ENCODE measurements around the gene FTO.

FTO gene

GRCh38 chr16:53712065-53712464 lies 8.1 kb downstream of the FTO start:
- no peak for DNase-seq

GRCh38 chr16:53713403-53714204 lies 9.6 kb downstream of the FTO start:
- no peak for DNase-seq

- no peak for DNase-seq
Observed at GRCh38 chr16:53714205-53715022, 10.5 kb downstream of the FTO start.

- DNase-seq = no peak
Observed at GRCh38 chr16:53715023-53715384, 11.0 kb downstream of the FTO start.

- DNase-seq = no peak
Observed at GRCh38 chr16:53717577-53717976, 13.6 kb downstream of the FTO start.

GRCh38 chr16:53721017-53721416 lies 17.1 kb downstream of the FTO start:
- DNase-seq = no peak

- DNase-seq = no peak
Observed at GRCh38 chr16:53726625-53727024, 22.7 kb downstream of the FTO start.

- DNase-seq = no peak
Observed at GRCh38 chr16:53730693-53731092, 26.7 kb downstream of the FTO start.

GRCh38 chr16:53732296-53732929 lies 28.5 kb downstream of the FTO start:
- no peak for DNase-seq

- no peak for DNase-seq
Observed at GRCh38 chr16:53734908-53735307, 31.0 kb downstream of the FTO start.

GRCh38 chr16:53736297-53736696 lies 32.3 kb downstream of the FTO start:
- no peak for DNase-seq

- DNase-seq = no peak
Observed at GRCh38 chr16:53737552-53737951, 33.6 kb downstream of the FTO start.

GRCh38 chr16:53740476-53740875 lies 36.5 kb downstream of the FTO start:
- DNase-seq = no peak

- DNase-seq = no peak
Observed at GRCh38 chr16:53740933-53741531, 37.1 kb downstream of the FTO start.

GRCh38 chr16:53741546-53741945 lies 37.6 kb downstream of the FTO start:
- no peak for DNase-seq

- no peak for DNase-seq
Observed at GRCh38 chr16:53743149-53743566, 39.2 kb downstream of the FTO start.

- no peak for DNase-seq
Observed at GRCh38 chr16:53744449-53744848, 40.5 kb downstream of the FTO start.

- no peak for DNase-seq
Observed at GRCh38 chr16:53745086-53745485, 41.1 kb downstream of the FTO start.

- DNase-seq = no peak
Observed at GRCh38 chr16:53745753-53746266, 41.9 kb downstream of the FTO start.

GRCh38 chr16:53752560-53752959 lies 48.6 kb downstream of the FTO start:
- DNase-seq = no peak

GRCh38 chr16:53753431-53753830 lies 49.5 kb downstream of the FTO start:
- no peak for DNase-seq

GRCh38 chr16:53755026-53755910 lies 51.3 kb downstream of the FTO start:
- no peak for DNase-seq

Measured in activated CD8-positive, alpha-beta memory T cell treated with anti-CD3 and anti-CD28 coated beads, Interleukin-2, amount 50 U/mL, for 48 hours (primary cell).